ENCODE measurements around the gene EPHB6.

GRCh38 chr7:142807855-142808460 lies 46.9 kb upstream of the EPHB6 start:
- TF ChIP-seq EZH2 (IDR thresholded peaks at IDR 0.05; ENCODE audit: low read depth) (no peak), CTCF (conservative IDR thresholded peaks at IDR 0.05) (0 out of 2 replicates have a peak, but pooled peaks have one; percentile 6)

All from PC-9 (cell line).